Stimulated activated CD4-positive, alpha-beta T cell treated with anti-CD3 and anti-CD28 coated beads, Interleukin-12 subunit alpha, Interleukin-12 subunit beta, amount 100 ng/mL, for 24 hours (primary cell): ENCODE measurements around the gene RNF217.
"Not testable (repeated sequence)": the region's sequence is repeated elsewhere in the genome, so short reads cannot be mapped to it uniquely, and the experiment has no call there.

Experiments used
- DNase-seq, 2 experiments: peaks; one replicate each; pipeline ENCODE4 v3.0.0-alpha.2; 2020; ENCODE audit warnings: low read depth in 2 of 2

Gene RNF217

DNA sequence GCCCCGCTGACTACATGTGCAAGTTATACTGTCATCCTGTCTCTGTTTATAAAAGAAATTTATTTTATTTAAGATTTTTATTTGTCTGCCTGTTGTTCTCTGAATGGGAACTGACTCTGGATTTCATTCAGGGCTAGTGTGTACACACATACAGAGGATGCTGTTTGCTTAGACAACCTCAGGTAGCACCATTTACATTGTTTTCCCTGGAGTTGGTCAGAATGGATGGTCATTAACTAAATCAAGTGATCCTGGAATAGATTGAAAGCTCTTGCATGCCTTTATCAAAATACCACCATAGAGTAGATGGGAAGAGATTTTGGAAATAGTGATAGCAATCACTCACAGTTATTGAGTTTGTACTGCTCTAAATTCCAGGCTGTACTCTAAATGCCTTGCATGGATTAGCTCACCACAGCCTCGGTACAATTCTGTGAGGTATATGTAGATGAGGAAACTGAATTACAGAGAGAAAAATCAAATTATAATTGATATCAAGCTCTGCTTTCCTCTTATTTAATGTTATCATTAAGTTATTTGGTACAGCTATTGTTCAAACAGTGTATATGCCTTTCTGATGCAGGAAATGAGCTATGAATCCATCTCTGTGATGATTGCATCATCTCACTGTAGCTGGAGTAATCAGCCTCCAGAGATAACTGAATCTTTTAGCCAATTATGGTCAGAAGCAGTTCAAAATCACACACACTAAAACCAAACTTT is 51.9 kb downstream of the RNF217 start:
- no peak for DNase-seq

DNA sequence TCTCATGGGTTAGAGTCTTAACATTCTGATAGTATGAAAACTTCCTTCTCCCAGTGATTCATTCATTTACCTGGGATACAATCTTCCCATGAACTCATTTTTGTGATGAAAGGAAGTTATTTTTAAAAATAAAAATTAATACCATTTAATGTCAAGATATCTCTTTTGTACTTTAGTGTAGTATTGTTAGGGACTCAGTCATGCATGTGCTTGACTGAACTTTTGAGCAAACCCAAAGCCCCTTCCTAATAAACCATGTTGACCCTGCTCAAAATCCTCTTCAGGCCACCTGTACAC is 52.4 kb downstream of the RNF217 start:
- no peak for DNase-seq

DNA sequence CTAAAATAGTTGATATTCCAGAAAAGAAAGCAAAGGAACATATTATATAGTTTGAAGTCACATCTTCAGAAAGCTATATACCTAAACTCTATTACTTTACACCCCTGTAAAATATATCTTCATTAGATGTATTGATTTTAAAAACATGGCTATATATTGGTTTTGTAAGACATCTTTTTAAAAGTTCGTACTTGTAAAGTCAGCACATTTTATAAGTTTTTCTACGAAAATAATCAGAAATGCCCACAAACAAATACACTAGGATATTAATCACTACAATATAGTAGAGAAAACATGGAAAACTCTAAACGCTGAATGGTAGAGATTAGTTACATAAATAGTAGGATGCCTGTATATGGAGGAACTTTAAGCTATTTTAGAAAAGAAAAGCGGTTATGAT is 52.9 kb downstream of the RNF217 start:
- DNase-seq = no peak

DNA sequence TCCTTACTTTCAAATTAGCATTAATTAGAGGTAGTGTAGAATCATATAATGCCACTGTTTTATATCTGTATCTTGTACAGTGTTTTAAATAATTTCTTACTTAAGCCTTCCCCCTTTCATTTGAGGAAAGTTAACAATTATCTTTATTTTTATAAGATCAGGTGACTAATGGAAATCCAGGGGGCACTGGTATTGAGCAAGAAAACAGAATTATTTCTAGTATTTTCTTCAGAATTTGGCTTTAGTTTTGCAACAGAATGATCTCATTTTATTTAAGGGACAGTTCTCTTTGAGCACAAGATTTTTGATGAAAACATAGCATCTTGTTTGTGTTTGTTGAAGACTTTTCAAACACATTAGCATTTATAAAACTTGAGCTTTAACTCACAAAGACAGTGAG is 55.9 kb downstream of the RNF217 start:
- DNase-seq = no peak

DNA sequence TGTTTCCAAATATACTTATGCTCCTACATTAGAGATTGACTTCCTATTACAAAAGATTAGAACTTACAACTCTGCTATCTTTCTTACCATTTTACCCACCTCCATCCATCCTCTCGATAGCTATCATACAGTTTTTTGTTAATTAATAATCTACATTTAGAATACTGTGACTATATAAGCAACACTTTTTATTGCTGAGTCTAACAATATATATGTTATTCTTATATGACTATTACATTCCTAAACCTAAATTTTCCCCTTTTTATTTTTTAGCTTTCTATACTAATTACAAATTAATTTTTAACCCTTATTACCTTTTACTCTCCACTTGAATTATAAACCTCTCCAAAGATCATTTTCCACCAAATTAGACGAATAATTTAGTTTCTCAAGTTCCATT is 57.0 kb downstream of the RNF217 start:
- DNase-seq = no peak

DNA sequence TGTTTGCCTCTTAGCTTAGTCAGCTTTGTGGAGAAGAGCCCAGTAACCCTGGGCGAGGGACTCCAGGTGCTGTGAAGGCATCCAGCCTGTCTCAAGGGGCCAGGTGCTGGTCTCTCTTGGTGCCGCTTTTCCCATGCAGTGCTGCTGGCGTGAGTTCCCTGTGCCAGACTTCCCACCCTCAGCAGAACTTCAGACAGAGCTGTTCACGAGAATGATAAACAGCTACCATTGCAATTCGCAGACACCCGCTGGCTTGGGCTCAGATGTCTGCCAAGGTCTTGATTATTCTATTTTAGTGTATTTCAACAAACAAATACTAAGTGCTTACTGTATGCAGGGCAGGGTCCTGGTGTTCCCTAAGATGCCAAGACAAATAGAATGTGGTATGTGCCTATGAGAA is 57.7 kb downstream of the RNF217 start:
- DNase-seq = no peak

DNA sequence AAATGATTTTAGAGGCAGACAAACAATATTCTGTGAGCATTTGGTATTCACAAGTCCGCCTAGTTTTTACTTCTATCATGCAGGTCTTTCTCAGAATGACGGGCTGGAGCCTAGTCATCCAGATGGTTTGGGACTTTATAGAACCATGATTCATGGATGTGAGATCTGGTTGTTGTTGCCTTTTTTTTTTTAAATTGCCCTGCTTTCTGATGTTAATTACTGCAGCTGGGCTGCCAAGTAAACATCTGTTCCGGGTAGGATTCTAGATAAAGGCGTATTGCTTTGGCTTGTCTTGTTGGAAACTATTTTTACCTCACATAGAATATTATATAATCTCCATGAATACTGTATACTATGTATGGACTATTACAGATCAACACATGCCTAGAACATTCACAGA is 58.1 kb downstream of the RNF217 start:
- no peak for DNase-seq

DNA sequence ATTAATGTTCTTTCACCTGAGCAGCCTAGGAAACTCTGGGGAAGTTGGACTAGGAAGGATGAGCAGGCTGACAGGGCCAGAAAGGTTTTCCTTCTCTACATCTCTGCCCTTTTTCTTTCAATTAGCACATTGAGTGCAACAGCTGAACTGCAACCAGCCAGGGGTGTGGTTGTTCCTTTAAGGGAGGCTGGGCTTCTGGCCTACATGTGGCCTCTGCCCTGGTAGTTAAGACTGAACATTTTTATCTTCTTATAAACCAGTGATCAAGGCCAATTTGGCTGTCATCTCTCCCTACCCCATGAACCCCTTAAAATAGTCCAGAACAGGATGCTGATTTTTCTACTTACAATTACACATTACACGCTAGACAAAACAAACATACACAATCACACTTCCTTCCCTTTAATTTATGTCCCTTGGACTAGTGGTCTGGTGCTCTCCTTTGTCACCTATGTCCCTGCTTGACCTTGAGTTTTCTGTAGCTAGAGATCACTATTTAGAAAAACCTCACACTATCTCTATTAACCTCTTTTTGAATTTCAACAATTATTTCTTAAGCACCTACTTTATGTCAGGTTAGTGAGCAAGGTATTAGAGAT is 60.3 kb downstream of the RNF217 start:
- no peak for DNase-seq

DNA sequence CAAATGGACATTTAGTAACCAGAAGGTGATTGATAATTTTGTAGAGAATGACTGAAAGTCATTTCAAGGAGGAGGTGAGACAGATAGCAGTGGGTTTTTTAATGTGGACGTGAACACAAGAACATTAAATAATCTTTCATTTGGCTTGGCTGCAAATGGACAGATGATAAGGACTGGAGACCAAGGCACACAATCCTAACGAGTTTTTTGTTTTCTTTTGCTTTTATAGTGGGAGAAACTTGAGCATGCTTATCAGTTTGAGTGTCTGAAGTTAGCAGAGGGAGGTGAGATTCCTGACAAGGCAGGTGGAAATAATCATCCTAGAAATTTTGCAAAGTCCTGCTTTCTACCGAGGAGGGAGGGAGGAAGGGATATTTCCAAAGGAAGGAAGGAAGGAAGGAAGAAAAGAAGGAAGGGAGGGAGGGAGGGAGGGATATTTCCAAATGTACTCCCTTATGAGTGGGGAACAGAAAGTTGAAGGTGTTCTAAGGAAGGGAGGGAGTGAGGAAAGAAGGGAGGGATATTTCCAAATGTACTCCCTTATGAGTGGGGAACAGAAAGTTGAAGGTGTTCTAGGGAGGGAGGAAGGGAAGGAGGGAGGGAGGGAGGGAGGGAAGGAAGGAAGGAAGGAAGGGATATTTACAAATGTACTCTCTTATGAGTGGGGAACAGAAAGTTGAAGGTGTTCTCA is 63.1 kb downstream of the RNF217 start:
- DNase-seq = no peak

DNA sequence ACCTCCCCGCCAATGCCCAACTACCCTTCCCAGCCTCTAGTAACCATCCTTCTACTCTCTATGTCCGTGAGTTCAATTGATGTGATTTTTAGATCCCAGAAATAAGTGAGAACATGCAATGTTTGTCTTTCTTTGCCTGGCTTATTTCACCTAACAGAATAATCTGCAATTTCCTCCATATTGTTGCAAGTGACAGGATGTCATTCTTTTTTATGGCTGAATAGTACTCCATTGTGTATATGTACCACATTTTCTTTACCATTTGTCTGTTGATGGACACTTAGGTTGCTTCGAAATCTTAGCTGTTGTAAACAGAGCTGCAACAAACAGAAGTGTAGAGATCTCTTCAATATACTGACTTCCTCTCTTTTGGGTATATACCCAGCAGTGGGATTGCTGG is 65.0 kb downstream of the RNF217 start:
- no peak for DNase-seq

DNA sequence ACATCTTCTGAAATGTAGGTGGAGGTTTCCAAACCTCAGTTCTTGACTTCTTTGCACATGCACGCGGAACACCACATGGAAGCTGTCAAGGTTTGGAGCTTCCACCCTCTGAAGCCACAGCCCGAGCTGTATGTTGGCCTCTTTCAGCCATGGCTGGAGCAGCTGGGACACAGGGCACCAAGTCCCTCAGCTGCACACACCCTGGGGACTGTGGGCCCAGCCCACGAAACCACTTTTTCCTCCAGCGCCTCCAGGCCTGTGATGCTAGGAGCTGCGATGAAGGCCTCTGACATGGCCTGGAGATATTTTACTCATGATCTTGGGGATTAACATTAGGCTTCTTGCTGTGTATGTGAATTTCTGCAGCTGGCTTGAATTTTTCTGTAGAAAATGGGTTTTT is 68.7 kb downstream of the RNF217 start:
- no peak for DNase-seq

DNA sequence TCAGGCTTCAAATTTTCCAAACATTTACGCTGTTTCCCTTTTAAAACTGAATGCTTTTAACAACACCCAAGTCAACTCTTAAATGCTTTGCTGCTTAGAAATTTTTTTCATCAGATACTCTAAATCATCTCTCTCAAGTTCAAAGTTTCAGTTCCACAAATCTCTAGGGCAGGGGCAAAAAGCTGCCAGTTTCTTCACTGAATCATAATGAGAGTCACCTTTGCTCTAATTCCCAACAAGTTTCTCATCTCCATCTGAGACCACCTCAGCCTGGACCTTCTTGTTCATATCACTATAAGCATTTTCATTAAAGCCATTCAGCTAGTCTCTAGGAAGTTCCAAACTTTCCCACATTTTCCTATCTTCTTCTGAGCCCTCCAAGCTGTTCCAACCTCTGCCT is 69.1 kb downstream of the RNF217 start:
- DNase-seq = no peak

DNA sequence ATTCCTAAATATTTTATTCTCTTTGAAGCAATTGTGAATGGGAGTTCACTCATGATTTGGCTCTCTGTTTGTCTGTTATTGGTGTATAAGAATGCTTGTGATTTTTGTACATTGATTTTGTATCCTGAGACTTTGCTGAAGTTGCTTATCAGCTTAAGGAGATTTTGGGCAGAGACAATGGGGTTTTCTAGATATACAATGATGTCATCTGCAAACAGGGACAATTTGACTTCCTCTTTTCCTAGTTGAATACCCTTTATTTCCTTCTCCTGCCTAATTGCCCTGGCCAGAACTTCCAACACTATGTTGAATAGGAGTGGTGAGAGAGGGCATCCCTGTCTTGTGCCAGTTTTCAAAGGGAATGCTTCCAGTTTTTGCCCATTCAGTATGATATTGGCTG is 72.7 kb downstream of the RNF217 start:
- not testable (repeated sequence) for DNase-seq

DNA sequence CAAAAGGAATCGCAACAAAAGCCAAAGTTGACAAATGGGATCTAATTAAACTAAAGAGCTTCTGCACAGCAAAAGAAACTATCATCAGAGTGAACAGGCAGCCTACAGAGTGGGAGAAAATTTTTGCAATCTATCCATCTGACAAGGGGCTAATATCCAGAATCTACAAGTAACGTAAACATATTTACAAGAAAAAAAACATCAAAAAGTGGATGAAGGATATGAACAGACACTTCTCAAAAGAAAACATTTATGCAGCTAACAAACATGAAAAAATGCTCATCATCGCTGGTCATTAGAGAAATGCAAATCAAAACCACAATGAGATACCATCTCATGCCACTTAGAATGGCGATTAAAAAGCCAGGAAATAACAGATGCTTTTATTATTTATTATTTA is 74.2 kb downstream of the RNF217 start:
- not testable (repeated sequence) for DNase-seq

DNA sequence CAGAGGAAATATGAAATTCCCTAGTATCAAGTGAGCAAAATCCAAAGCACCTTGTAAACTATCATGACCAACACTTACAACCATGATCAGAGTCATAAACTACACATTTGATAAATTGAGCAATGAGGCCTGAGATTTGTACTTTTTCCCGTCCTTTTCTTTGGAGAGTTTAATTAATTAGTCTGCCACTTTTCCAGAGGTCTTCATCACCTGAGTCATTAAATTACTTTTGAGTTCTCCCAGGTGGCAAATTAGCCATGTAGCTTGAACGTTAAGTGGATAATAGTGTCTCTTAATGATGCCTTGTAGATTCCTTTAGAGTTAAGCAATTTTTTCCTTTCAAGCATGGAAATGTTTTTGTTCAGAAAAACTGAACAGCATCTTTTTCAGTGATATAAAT is 75.6 kb downstream of the RNF217 start:
- DNase-seq = no peak

DNA sequence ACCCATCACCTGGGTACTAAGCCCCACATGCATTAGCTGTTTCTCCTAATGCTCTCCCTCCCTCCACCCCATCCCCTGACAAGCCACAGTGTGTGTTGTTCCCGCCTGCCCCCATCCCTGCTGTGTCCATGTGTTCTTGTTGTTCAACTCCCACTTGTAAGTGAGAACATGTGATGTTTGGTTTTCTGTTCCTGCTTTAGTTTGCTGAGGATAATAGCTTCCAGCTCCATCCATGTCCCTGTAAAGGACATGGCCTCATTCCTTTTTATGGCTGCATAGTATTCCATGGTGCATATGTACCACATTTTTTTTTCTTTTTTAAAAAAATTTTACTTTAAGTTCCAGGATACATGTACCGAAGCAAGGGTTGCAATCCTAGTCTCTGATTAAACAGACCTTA is 76.7 kb downstream of the RNF217 start:
- no peak for DNase-seq

DNA sequence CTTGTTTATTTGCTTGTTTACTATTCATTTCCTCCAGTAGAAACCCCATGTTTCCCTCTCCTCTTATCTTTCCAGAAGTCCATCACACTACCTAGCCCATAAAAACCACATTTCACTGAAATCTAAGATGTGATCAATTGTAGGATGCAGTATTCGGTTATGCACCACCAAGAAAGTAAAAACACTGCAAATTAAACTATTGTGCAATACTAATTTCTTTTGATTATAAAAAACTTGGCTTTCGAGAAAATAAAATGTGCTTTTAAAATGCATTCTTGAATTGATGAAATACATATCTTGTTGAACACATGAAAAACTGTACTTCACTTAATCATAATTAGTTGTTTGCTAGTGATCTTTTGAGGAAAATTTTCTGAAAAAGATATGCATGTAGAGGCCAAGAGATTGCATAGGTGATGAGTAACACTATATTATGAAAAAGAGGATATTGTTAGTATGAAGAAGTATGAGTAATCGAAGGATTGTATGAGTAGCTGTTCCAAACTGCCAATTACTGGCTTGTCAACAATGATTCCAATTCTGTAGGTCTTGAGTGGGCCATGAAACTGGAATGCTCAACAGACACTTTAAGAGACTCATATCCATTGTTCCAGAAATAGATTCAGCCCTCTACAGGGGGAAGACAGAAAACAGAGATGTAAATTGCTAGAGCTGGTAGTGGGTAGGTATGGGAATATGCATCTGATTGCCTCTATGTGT is 79.7 kb downstream of the RNF217 start:
- DNase-seq = no peak

DNA sequence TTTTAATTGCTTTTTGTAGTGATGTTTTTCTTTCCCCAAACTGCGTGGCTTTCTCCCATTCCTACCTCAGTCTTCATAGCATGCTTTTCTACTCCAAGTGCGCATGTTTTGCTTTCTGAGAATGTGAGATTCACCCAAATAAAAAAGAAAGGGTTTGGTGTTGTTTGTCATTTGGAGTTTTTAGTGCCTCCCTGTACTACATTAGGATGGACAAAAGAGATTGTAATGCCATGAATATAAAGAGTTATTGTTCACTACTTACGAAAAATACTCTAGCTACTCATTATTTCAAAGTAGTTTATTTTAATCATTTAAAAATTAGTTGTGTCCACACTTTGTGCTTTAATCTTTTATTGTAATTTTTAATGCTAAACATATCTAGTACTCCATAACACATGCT is 81.8 kb downstream of the RNF217 start:
- no peak for DNase-seq

DNA sequence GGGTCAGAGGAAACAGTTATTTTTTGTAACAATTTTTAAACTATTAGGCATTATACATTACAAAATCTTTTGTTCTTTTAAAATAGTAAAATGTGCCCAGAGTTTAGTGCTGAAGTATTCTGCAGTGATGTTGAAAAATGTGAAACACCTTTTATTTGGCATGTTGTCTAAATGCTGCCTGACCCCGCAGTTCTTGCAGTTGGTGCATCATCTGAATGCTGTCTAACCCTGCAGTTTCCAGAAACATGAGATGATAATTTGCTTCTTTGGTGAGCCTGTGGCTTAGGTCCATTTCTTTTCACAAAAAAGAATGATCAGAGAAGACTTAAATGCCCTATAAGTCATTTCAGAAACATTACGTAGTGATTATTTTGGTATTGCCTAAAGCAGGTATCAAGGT is 82.4 kb downstream of the RNF217 start:
- DNase-seq = no peak

DNA sequence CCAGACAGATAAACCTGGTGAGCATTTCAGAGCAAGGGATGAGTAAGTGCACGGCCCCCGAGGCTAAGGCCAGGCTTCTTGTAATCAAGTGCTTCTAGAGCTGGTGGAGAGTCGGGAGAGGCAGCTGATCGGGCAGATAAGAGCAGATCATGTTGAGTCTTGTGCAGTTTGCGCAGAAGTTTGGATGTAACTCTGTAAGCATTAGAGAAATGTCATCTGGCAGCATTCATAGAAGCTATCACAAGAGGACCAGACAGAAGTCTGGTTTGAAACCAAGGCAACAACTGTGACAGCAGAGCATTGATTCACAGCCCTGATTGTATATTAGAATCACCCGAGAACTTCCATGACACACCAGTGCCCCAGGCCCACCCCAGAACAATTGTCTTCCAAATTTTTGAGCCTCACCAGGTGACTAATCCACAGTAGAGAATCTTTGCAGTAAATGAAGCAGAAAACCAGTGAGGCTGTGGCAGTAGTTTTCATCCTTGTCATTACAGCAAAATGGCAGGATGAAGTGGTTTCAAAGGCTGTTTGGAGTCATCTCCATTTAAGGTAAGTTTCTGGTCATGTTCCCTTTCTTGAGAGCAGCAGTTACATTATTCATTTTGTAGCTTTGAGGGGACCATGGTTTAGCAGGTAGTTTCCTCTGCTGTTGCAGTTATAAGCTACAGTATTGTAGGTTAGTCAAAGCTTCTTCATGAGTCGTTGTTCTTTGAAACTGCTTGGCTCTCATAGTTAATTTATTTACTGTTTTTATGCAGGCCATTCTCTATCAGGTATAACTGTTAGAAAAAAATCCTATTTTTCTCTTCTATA is 84.1 kb downstream of the RNF217 start:
- no peak for DNase-seq

DNA sequence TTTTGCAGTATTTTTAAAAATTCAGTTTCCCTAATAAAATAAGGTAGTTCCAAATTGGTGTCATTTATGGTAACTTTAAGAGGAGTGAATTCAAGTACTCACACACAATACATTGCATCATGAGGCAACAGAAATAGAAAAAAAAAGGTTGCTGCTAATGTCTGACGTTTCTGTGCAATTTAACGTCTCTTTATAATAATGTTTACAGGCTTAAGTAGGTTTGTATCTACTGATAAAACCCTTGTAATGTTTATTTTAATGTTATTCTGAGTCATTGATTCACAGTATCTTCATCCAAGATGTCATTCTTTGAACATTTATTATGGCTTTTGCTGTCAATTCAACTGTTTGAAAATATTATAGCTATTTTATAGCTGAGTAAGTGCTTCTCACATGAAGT is 86.0 kb downstream of the RNF217 start:
- DNase-seq = no peak
